Measurements from ENCODE around the gene IFNLR1. TPM values are rescaled to one million over a fixed set of nuclear protein-coding genes. Genes with fewer than 3 reads are reported as not detected.

The IFNLR1 gene
- polyA plus RNA-seq, 3 donors, result not detected

DNA sequence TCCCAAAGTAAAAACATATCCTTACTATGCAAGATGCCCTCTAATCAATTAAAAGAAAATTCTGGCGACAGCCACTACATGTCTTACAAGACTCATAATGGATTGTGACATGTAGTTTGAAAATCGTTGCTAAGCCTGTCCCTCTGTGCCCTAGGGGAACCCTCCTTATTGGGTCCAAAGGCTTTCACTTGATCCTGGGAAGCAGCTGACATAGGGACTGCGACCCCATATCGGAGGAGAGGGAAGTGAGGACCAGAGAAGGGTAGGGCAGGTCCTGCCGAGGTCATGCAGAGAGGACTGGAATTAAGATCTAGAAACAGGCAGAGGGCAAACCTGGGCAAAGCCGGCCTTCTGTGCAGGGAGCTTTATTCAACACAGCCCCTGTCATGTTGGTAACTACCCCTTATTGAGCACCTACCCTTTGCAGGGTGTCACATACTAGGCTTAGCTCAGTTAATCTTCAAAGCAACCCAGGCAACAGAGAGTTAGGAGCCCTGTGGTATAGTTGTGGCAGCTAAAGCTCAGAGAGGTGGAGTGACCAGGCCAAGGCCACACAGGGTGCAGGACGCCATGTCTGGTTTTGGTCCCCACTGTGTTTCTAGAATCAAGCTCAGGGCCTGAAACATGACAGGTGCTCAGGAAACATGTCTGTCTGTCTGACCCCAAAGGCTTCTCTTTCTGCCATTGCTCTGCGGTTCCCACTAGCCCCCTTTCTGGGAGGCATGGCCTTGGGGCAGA is 18.4 kb upstream of the IFNLR1 start:
- Mint-ChIP-seq H3K27ac (no peak overlapping the region), H3K9me3 (peaks cover 0 to 3% (median 0%) of the 10 kb centered on the region in 7 donors), H3K4me1 (no peaks in the 10 kb centered on the region), H3K36me3 (no peaks in the 10 kb centered on the region), H3K4me3 (no peak overlapping the region), H3K27me3 (ENCODE audit: low read depth in 3 of 3) (peaks cover 4 to 11% (median 8%) of the 10 kb centered on the region in 3 donors)
- WGBS (ENCODE audit: insufficient coverage), result 85% methylated on average over 7 of the region's 8 CpGs
- no peaks in the 10 kb centered on the region for H3K27me3 ChIP-seq (ENCODE audit: control insufficient read depth in 2 of 2, insufficient read depth in 2 of 2, low read length in 2 of 2)
- H3K27ac ChIP-seq (ENCODE audit: low read depth in 1 of 2, low read length in 2 of 2), result no peak overlapping the region
- H3K36me3 ChIP-seq (replicated peaks in 1 of 2; ENCODE audit: control insufficient read depth in 1 of 2, insufficient read depth in 2 of 2, low read length in 2 of 2), result no peaks in the 10 kb centered on the region
- no peaks in the 10 kb centered on the region for H3K9me3 ChIP-seq (replicated peaks in 1 of 2; ENCODE audit: control insufficient read depth in 1 of 2, insufficient read depth in 1 of 2, low read length in 2 of 2)
- no peaks in the 10 kb centered on the region for H4K20me1 ChIP-seq (ENCODE audit: insufficient read depth, low read length)
- H3K4me3 ChIP-seq (replicated peaks in 1 of 3; ENCODE audit: low read depth in 2 of 3, low read length in 3 of 3), result no peak overlapping the region
- no peaks in the 10 kb centered on the region for H3K79me2 ChIP-seq (ENCODE audit: insufficient read depth, low read length)
- TF ChIP-seq, protein P1, sequence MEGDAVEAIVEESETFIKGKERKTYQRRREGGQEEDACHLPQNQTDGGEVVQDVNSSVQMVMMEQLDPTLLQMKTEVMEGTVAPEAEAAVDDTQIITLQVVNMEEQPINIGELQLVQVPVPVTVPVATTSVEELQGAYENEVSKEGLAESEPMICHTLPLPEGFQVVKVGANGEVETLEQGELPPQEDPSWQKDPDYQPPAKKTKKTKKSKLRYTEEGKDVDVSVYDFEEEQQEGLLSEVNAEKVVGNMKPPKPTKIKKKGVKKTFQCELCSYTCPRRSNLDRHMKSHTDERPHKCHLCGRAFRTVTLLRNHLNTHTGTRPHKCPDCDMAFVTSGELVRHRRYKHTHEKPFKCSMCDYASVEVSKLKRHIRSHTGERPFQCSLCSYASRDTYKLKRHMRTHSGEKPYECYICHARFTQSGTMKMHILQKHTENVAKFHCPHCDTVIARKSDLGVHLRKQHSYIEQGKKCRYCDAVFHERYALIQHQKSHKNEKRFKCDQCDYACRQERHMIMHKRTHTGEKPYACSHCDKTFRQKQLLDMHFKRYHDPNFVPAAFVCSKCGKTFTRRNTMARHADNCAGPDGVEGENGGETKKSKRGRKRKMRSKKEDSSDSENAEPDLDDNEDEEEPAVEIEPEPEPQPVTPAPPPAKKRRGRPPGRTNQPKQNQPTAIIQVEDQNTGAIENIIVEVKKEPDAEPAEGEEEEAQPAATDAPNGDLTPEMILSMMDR (IDR thresholded peaks at IDR 0.05), result no peak
- no peak overlapping the region for H3K4me2 ChIP-seq (replicated peaks; ENCODE audit: extremely low read depth, low read length, poor library complexity, severe bottlenecking)
- no peak overlapping the region for H2AFZ ChIP-seq (ENCODE audit: insufficient read depth, low read depth, low read length, poor library complexity, severe bottlenecking)
- DNase-seq, result no peak
- H3K9ac ChIP-seq (ENCODE audit: insufficient read depth, low read length, poor library complexity, severe bottlenecking), result no peak overlapping the region
- intact Hi-C loops (cut with micrococcal nuclease), result no loop called here
- H3K4me1 ChIP-seq (ENCODE audit: control insufficient read depth in 1 of 2, insufficient read depth in 2 of 2, low read length in 2 of 2), result no peaks in the 10 kb centered on the region

DNA sequence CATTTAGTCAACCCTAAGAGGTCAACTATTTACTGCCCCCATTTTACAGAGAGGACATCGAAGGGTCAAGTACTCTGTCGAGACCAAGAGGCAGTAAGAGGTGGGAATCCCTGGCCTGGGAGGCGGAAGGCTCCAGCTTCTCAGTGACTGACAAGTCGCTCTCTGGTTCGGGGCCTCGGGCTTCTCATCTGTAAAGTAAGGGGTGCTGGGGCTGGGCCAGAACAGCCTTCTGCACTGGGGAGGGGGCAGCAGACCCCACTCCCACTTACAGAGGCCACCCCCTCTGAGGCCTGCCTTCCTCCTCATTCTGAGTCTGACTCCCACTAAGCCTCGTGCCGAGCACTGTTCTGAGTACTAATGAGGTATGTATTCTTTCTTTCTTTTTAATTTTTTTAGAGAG is 17.0 kb upstream of the IFNLR1 start:
- WGBS (ENCODE audit: insufficient coverage), result 100% methylated on average over 3 of the region's 8 CpGs
- intact Hi-C loops (cut with micrococcal nuclease), result no loop called here

More for the DNA sequence above, 17.0 kb upstream of the IFNLR1 start:
- Histone ChIP-seq H3K4me3 (replicated peaks in 1 of 3; ENCODE audit: low read depth in 2 of 3, low read length in 3 of 3) (no peak overlapping the region), H2AFZ (ENCODE audit: insufficient read depth, low read depth, low read length, poor library complexity, severe bottlenecking) (no peak overlapping the region), H3K9ac (ENCODE audit: insufficient read depth, low read length, poor library complexity, severe bottlenecking) (no peak overlapping the region), H3K27ac (ENCODE audit: low read depth in 1 of 2, low read length in 2 of 2) (no peak overlapping the region), H3K4me1 (ENCODE audit: control insufficient read depth in 1 of 2, insufficient read depth in 2 of 2, low read length in 2 of 2) (peaks cover 5% of the 10 kb centered on the region in 2 donors), H3K9me3 (replicated peaks in 1 of 2; ENCODE audit: control insufficient read depth in 1 of 2, insufficient read depth in 1 of 2, low read length in 2 of 2) (no peaks in the 10 kb centered on the region), H3K27me3 (ENCODE audit: control insufficient read depth in 2 of 2, insufficient read depth in 2 of 2, low read length in 2 of 2) (no peaks in the 10 kb centered on the region), H3K36me3 (replicated peaks in 1 of 2; ENCODE audit: control insufficient read depth in 1 of 2, insufficient read depth in 2 of 2, low read length in 2 of 2) (no peaks in the 10 kb centered on the region), H4K20me1 (ENCODE audit: insufficient read depth, low read length) (no peaks in the 10 kb centered on the region), H3K79me2 (ENCODE audit: insufficient read depth, low read length) (no peaks in the 10 kb centered on the region), H3K4me2 (replicated peaks; ENCODE audit: extremely low read depth, low read length, poor library complexity, severe bottlenecking) (no peak overlapping the region)
- Mint-ChIP-seq H3K4me3 (no peak overlapping the region), H3K36me3 (no peaks in the 10 kb centered on the region), H3K27ac (no peak overlapping the region), H3K27me3 (ENCODE audit: low read depth in 3 of 3) (peaks cover 6 to 12% (median 8%) of the 10 kb centered on the region in 3 donors), H3K4me1 (peaks cover 4% of the 10 kb centered on the region), H3K9me3 (peaks cover 0 to 3% (median 0%) of the 10 kb centered on the region in 7 donors)
- TF ChIP-seq, protein P1 (IDR thresholded peaks at IDR 0.05), result no peak
- no peak for DNase-seq

Data from CD14-positive monocyte (primary cell).